GM19395 (cell line): Measurements from ENCODE around the gene LOXL1.

Experiments
- ATAC-seq: cut with Tn5 transposase; IDR thresholded peaks from one replicate; pipeline ENCODE4 v1.9.1; 2021; ENCODE audit warnings: mild to moderate bottlenecking, moderate library complexity; ENCODE audit not compliant: unreplicated experiment

The LOXL1 gene

DNA sequence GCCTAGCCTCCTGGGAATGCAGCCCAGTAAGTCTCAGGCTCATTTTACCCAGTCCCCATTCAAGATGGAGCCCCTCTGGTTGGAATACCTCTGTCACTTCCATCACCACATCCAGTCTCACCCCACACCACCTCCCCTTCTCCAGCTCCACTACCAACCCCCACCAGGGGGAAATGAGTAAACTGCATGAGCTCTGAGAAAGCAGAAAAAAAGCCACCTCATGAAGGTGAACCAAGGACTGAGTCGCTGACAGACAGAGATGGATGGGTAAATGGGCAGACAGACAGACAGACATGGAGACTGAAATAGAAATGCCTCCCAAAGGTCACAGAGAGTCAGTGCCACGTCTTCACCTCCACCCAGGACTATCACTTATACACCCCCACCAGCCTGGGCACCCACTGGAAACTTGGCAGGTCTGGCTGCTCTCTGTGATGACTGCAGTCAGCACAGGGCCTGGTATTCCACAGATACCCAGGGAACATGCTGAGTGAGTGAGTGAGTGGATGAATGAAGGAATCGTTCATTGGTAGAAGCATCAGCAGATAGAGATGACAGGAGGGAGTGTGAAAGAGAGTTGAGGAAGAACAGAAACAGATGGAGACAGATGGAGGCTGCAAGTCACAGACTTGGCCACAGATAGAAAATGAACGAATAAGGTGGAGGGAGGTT, 4.9 kb upstream of the LOXL1 start:
- no peak for ATAC-seq

GRCh38 chr15:73922186-73923151, 3.8 kb upstream of the LOXL1 start:
- ATAC-seq: no peak

- ATAC-seq: no peak
Observed at GRCh38 chr15:73923156-73923487, 3.1 kb upstream of the LOXL1 start.

DNA sequence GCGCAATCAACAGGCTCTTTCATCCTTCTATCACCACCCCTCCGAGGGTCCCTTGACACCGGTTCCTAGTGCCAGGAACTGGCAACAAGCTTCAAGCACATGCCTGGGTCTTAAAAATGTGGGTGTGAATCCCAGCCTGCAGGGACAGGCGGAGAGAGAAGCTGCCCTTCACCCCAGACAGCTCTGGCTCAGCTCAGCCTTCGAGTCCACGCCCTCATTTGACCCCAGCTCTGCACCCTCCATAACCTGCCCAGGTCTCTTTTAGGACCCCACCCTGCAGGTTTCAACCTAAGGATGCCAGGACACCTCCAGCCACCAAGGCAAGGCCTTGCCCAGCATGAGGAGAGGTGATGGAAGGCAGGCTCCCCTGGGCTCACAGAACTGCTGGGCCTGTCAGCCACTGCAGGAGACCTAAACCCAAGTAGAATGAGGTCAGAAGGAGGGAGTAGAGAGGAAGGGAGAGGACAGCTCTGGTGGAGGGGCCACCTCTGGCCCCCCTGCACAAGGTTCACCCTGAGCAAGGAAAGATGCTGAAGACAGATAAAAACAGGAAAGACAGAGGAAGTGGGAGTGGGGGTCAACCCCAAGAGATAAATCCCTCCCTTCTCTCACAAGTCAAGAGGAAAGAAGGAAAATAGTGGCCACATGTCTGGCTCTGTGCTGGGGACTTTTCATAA, 2.6 kb upstream of the LOXL1 start:
- ATAC-seq: no peak

DNA sequence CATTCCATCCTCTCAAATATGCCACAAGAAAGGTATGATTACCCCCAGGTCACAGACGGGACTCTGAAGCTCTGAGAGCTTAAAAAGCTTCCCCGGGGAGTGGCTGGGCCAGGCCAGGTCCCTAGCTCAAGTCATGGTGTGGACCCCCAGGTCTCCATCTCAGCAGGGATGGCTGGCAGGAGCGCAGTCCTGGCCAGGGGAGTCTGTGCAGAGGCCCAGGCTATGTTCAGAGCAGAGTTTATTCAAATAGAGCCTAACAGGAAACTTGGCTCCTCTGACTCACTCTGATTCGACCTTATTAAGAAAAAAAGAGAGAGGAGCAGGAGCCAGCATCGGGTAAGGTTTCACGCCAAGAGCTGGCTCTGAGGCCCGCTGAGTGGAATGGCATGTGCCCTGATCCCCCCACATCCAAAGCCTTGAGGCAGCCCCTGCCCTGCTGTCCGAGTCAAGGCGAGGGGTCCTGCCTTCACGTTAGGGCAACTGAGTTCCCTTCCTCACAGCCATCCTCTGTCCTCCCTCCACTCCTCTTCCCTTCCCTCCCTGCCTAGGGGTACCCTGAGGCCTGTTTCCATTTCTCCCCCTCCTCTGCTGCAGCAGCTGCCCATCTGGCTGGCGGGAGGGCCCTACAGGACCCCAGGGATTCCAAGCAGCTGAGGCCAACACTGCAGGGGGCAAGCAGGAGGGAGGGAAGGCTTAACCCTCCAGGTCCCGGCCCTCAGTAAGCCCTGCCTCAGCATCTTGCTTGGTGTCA, 1.9 kb upstream of the LOXL1 start:
- ATAC-seq: no peak

DNA sequence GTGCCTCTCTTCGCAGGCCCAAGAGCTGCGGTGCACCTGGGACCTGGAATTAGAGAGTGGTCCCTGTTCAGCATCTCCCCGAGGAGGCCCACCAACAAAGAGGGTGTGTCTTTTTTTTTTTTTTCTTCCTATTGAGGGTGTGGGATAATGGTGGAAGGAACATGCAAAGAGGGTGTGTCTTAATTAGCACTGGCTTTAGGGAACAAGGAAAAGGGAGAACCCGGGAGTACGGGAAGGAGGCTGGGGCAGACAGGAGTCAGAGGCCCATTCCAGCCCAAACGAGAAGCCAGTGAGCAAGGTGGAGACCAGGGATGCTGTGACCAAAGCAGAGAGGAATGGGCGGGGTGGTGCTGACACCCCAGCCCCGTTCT, 429 bp upstream of the LOXL1 start:
- ATAC-seq: no peak

DNA sequence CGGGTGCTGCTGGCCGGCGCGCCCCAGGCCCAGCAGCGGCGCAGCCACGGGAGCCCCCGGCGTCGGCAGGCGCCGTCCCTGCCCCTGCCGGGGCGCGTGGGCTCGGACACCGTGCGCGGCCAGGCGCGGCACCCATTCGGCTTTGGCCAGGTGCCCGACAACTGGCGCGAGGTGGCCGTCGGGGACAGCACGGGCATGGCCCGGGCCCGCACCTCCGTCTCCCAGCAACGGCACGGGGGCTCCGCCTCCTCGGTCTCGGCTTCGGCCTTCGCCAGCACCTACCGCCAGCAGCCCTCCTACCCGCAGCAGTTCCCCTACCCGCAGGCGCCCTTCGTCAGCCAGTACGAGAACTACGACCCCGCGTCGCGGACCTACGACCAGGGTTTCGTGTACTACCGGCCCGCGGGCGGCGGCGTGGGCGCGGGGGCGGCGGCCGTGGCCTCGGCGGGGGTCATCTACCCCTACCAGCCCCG, 777 bp downstream of the LOXL1 start:
- no peak for ATAC-seq

- no peak for ATAC-seq
Observed at GRCh38 chr15:73927476-73928240, 1.4 kb downstream of the LOXL1 start.

DNA sequence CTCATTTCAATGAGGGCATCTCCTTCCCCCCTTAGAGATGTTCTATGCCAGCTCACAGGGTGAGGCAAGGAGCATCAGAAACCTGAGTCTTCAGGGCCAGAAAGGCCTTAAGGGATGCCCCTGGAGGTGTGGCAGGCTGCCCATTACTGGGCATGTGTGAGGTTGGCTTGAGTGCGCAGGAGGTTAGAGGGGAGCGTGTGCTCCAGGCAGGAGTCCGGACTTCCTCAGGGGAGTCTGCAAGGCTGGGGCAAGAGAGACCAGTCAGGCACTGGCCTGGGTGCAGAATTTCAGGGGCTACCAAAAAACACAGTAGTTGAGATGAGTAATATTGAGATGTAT, 1.9 kb downstream of the LOXL1 start:
- ATAC-seq: no peak

DNA sequence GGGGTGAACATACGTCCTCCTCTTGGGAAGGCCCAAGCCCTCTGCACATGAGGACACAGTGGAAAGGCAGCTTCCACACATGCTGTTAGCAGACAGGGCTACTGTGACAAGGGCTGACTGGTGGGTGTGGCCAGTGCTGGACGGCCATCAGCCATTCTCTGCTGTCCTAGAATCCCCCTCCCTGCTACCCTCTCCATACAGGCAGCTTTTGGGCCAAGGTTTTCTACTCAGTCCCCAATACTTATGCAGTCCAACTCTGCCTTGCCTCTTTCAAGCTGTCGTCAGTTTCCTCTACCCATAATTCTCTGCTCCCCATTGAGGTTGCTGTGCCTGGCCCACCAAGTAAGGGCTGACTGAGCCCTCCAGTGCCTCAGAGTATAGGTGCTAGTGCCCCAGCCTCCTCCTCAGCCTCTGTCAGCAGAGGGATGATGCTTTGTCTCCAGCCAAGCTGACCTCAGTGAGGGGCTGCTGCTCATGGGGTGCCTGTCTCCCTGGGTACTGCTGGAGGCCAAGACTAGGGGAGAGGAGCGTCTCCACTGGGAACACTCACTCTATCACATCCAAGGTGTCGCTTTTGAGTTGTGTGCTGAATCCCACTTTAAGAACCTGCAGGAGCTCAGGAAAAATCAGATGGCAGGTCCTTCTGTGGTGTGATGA, 2.8 kb downstream of the LOXL1 start:
- ATAC-seq: no peak

DNA sequence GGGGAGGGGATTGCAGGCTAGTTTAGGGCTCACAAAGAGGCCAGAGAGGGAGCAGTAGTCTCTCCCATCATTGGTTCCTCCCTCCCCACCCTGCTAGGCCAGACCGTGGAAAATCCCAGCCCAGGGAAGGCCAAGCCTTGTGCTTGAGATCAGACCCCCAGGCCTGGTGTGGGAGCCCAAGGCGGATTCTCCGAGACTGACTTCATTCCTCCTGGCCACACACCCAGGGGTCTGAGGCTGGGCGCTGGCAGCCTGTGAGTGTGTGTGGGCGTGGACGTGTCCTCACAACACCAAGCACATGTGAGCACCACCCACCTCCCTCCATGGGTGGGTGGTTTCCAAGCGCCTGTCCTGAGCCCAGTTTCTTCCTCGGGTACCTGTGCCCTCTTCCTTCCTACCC, 4.1 kb downstream of the LOXL1 start:
- no peak for ATAC-seq

DNA sequence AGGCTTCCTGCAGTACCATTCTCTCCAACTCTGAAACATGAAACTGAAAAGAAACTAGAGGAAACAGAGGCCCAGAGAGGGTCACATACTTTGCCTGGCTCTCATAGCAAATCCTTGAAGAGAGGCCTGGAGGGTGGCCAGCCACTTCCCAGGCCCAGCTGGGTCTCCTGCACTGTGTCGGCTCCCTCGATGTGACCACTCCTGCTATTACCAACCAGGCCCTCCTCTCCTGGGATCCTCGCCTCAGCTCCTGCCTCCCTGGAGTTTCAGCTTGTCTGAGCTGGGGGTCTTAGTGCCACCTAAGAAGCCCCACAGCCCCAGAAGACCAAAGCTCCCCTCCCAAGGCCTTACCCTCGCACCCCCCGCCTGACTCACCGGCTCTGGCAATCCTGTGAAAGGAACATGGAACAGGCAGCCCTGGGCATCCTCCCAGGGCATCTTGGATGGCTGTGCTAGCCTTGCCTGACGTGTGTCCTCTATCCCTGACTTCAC, 4.6 kb downstream of the LOXL1 start:
- no peak for ATAC-seq

DNA sequence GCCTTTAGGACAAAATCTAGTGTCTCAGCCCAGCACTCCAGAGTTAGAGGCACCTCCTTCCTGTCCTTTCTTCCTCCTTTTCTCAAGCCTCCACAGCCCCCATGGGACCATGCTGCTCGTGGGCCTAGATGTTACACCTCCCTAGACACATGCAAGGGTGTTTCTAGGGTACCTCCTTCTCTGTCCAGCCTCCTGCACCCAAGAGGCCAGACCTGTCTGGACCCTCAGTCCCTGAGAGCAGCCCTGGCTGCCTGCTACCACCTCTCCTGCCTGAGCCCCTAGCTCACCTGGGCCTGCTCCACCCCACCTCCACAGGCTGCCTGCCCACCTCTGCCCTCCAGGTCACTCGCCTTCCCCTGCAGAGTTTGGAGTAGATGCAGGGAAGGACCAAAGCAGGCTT, 5.2 kb downstream of the LOXL1 start:
- no peak for ATAC-seq

DNA sequence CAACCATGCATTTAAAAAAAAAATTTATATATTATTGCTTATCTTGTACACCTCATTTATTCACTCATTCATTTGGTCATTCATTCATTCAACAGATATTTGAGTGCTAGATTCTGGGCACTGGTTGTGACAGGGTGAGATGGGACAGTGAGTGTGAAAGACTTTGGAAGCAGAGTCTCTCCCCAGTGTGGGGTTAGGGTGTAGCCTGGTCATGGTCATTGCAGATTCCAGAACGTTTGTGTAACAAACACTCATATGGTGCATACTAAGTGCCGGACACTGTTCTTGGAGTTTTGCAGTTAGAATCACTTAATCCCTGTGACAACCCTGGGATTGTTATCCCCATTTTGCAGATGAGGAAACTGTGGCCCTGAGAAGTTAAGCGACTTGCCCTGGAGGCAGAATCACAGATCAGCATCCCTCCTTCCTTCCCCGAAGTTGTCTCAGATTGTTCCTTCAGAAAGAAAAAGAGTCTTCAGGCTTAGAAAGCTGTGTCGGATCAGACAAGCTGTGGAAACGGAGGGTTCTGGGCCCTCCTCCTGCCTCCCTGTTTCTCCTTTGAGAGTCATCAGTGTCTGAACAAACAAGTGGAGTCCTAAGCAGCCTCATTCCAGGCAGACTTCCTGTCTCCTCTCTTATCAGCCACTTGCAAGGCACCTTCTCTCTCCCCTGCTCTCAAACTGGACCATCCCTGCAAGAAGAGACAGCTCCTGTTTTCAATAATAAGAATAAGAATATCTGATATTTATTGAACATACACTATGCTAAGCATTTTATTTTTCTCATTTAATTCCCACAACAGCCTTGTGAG, 6.3 kb downstream of the LOXL1 start:
- no peak for ATAC-seq

GRCh38 chr15:73934281-73934680, 8.0 kb downstream of the LOXL1 start:
- ATAC-seq: no peak

GRCh38 chr15:73935547-73935946, 9.3 kb downstream of the LOXL1 start:
- ATAC-seq: no peak

GRCh38 chr15:73936181-73936580, 9.9 kb downstream of the LOXL1 start:
- no peak for ATAC-seq

DNA sequence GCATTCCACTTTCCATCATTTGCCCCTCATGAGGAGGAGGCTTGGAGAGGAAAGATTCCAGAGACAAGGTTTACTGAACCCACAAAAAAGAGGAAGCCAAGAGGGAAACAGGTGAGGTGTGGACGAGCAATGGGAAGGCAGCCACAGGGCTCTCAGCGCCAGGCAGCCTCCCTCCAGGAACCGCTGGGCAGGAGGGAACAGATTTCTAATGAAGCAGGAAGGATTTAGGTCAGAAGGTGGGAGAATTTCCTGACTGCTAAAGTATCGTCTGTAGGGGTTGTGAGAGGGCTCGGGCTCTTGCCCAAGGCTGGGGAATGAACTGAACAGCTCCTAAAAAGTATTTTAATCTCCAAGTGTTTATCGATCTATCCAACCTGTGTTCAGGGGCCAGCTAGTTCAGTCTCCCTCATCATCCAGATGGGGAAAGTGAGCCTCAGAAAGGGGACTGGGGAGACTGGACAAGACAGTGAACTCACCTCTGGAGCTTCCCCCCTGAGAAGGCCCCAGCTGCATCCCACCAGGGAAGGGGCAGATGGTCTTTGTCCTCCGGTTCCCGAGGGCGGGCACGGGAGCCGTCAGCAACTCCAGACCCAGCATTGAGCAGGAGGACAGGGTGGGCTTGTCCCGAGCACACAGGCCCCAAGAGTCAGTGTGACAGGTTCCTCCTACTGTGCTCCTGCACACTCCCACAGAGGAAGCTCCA, 10.5 kb downstream of the LOXL1 start:
- ATAC-seq: no peak
